Mammary epithelial cell (primary cell): Measurements from ENCODE around the gene EXOG.

ENCODE experiments used
- EZH2 ChIP-seq: IDR thresholded peaks from 2 replicates; pipeline ENCODE4 v1.6.1; 2012; ENCODE audit warnings: low read length, inconsistent platforms, borderline replicate concordance
- TF ChIP-seq, protein P1 (sequence below), 2 donors: IDR thresholded peaks in 1 of 2; conservative IDR thresholded peaks in 1 of 2; 2 replicates each; pipeline ENCODE4 v1.5.1; 2011 to 2012; ENCODE audit warnings: inconsistent platforms in 2 of 2, low read length in 2 of 2, mild to moderate bottlenecking in 2 of 2, control low read depth in 1 of 2, low read depth in 1 of 2; ENCODE audit not compliant: insufficient read depth in 1 of 2; ENCODE audit errors: extremely low read depth in 1 of 2

DNA sequence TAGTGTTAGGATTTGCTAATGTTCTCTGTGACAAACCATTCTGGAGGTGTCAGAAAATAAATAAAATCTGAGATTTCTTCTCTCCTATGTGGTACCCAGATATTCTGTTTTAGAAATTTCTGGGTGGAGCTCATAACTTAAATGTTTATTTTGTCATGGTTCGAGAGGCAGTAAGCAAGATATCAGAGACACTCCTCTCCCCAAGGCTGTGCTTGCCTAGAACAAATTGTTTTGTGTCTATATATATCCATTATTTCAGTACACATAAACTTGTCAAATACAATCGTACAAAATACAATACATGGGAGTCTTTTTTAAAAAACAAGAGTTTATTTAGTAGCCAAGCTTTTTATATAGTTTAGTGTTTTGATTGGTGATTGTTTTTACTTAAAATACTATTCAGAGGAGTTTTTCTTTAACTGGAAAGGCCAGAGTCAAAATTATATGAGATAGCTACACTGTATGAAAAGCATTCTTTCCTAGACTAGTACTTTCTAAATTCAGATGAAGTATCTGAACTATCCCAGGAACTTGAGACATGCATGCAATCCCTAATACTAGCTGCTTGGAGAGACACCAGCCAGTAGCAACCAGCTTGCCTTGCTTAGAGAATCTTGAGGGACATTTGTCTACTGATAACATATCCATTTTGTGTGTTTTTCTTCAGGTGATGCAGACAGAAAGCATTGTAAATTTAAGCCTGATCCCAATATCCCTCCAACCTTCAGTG is 4.7 kb downstream of the EXOG start:
- TF ChIP-seq, protein P1, sequence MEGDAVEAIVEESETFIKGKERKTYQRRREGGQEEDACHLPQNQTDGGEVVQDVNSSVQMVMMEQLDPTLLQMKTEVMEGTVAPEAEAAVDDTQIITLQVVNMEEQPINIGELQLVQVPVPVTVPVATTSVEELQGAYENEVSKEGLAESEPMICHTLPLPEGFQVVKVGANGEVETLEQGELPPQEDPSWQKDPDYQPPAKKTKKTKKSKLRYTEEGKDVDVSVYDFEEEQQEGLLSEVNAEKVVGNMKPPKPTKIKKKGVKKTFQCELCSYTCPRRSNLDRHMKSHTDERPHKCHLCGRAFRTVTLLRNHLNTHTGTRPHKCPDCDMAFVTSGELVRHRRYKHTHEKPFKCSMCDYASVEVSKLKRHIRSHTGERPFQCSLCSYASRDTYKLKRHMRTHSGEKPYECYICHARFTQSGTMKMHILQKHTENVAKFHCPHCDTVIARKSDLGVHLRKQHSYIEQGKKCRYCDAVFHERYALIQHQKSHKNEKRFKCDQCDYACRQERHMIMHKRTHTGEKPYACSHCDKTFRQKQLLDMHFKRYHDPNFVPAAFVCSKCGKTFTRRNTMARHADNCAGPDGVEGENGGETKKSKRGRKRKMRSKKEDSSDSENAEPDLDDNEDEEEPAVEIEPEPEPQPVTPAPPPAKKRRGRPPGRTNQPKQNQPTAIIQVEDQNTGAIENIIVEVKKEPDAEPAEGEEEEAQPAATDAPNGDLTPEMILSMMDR (conservative IDR thresholded peaks at IDR 0.05 in 1 of 2, IDR thresholded peaks at IDR 0.05 in 1 of 2; ENCODE audit: extremely low read depth in 1 of 2, insufficient read depth in 1 of 2, low read depth in 1 of 2, low read length in 2 of 2), result no peak
- TF ChIP-seq EZH2, result no peak
